Colonic mucosa (tissue), 4 donors: ENCODE results near the gene CYP46A1. TPM values are rescaled to one million over a fixed set of nuclear protein-coding genes. Genes with fewer than 3 reads are reported as not detected.
A peak's percentile ranks its signal among the peaks of the same experiment; 100 is the strongest.

ENCODE experiments used
- DNase-seq: peaks from one replicate; pipeline ENCODE4 v3.0.0-alpha.2; 2020
- H3K27ac ChIP-seq: fragments of 200-600 bp; one replicate; pipeline ENCODE4 v1.8.0; 2021
- H3K27me3 ChIP-seq: fragments of 200-600 bp; one replicate; pipeline ENCODE4 v1.8.0; 2021
- H3K36me3 ChIP-seq: fragments of 200-600 bp; one replicate; pipeline ENCODE4 v1.8.0; 2021
- H3K4me1 ChIP-seq: fragments of 200-600 bp; one replicate; pipeline ENCODE4 v1.8.0; 2021; ENCODE audit warnings: mild to moderate bottlenecking
- H3K4me3 ChIP-seq: fragments of 200-600 bp; one replicate; pipeline ENCODE4 v1.8.0; 2021
- H3K9ac ChIP-seq, 2 donors: one replicate each; pipeline ENCODE4 v1.7.0; 2013; ENCODE audit warnings: control low read depth in 2 of 2, low read depth in 2 of 2, low read length in 2 of 2
- H3K9me3 ChIP-seq: fragments of 200-600 bp; one replicate; pipeline ENCODE4 v1.8.0; 2021
- intact Hi-C: fragments of 100-400 bp; cut with DNase I; formaldehyde crosslinking; loops from one replicate; pipeline ENCODE4 v1.14.1; 2022
- total RNA-seq, 2 donors: library from RNA; stranded (reverse); fragmentation: NEBNext Ultra II Directional in 1 of 2; extraction: Animal tissue kit (Norgen Biotek cat#: 25700) in 1 of 2; gene quantifications; one replicate each; pipeline ENCODE4 v1.2.1, GENCODE V29; 2021
- TF ChIP-seq, protein P1 (sequence below): fragments of 200-600 bp; IDR thresholded peaks from one replicate; pipeline ENCODE4 v1.8.0; 2022; ENCODE audit warnings: antibody characterized with exemption, mild to moderate bottlenecking
- donor health status: healthy.
- donor health status: DM: no; HTN: no; CAD: no.
- donor health status: DM: no; HTN: no; CAD: no.

CYP46A1 gene
- total RNA-seq, 2 donors from 2014 or later = 0.05 to 0.25 TPM

- Histone ChIP-seq H3K4me1 (no peaks in the 10 kb centered on the region), H3K4me3 (no peak overlapping the region), H3K27me3 (peaks cover 6% of the 10 kb centered on the region), H3K9me3 (no peaks in the 10 kb centered on the region), H3K9ac (no peak overlapping the region), H3K27ac (no peak overlapping the region), H3K36me3 (no peaks in the 10 kb centered on the region)
- DNase-seq = no peak
- TF ChIP-seq, protein P1, sequence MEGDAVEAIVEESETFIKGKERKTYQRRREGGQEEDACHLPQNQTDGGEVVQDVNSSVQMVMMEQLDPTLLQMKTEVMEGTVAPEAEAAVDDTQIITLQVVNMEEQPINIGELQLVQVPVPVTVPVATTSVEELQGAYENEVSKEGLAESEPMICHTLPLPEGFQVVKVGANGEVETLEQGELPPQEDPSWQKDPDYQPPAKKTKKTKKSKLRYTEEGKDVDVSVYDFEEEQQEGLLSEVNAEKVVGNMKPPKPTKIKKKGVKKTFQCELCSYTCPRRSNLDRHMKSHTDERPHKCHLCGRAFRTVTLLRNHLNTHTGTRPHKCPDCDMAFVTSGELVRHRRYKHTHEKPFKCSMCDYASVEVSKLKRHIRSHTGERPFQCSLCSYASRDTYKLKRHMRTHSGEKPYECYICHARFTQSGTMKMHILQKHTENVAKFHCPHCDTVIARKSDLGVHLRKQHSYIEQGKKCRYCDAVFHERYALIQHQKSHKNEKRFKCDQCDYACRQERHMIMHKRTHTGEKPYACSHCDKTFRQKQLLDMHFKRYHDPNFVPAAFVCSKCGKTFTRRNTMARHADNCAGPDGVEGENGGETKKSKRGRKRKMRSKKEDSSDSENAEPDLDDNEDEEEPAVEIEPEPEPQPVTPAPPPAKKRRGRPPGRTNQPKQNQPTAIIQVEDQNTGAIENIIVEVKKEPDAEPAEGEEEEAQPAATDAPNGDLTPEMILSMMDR = no peak
- intact Hi-C loops = no loop called here
Measured at GRCh38 chr14:99742074-99742473, 58.0 kb downstream of the CYP46A1 start.

- Histone ChIP-seq H3K4me1 (no peaks in the 10 kb centered on the region), H3K27me3 (peaks cover 2% of the 10 kb centered on the region), H3K36me3 (no peaks in the 10 kb centered on the region), H3K9me3 (no peaks in the 10 kb centered on the region), H3K9ac (no peak overlapping the region), H3K27ac (no peak overlapping the region), H3K4me3 (no peak overlapping the region)
- intact Hi-C loops = no loop called here
- no peak for DNase-seq
- TF ChIP-seq, protein P1 = no peak
Measured at GRCh38 chr14:99742509-99743487, 58.7 kb downstream of the CYP46A1 start.

GRCh38 chr14:99744199-99744872, 60.2 kb downstream of the CYP46A1 start:
- no peak for DNase-seq
- intact Hi-C loops = no loop called here
- no peaks in the 10 kb centered on the region for H3K36me3 ChIP-seq
- no peak overlapping the region for H3K4me3 ChIP-seq
- no peaks in the 10 kb centered on the region for H3K9me3 ChIP-seq
- H3K27me3 ChIP-seq = no peaks in the 10 kb centered on the region
- H3K27ac ChIP-seq = no peak overlapping the region
- no peak overlapping the region for H3K9ac ChIP-seq
- no peaks in the 10 kb centered on the region for H3K4me1 ChIP-seq
- TF ChIP-seq, protein P1 = no peak

GRCh38 chr14:99744873-99745224, 60.8 kb downstream of the CYP46A1 start:
- Histone ChIP-seq H3K9me3 (no peaks in the 10 kb centered on the region), H3K27ac (no peak overlapping the region), H3K9ac (no peak overlapping the region), H3K4me1 (no peaks in the 10 kb centered on the region), H3K27me3 (no peaks in the 10 kb centered on the region), H3K36me3 (no peaks in the 10 kb centered on the region), H3K4me3 (no peak overlapping the region)
- TF ChIP-seq, protein P1 = no peak
- DNase-seq = no peak
- intact Hi-C loops = no loop called here

DNA sequence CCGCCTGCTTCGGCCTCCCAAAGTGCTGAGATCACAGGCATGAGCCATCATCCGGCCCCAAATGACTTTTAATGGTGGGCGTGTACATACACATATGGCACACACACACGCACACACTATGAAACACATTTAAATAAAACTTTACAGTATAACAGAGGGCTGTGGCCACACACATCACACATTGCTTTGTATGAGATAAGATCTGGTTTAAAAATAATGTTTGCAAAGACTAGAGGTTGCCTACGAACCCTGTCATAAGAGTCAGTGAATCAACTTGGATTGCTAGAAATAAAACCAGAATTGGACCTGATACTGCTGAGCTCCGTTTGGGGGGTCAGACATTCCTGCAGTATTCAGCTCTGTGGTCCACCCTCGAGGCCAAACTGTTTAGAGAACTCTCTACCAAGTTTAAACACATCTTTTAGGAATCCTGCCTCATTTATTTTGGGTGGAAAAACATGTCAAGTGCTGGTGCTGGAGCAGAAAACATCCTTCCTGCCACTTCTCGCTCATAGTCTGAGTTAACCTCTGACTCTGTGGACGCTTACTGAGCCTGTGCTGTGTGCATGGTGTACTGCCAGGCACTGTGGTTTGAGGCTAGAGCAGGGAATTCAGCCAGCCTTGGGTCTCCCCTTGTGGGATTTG, 61.3 kb downstream of the CYP46A1 start:
- H3K27me3 ChIP-seq = no peaks in the 10 kb centered on the region
- DNase-seq = no peak
- intact Hi-C loops = no loop called here
- no peaks in the 10 kb centered on the region for H3K36me3 ChIP-seq
- H3K4me3 ChIP-seq = no peak overlapping the region
- no peaks in the 10 kb centered on the region for H3K4me1 ChIP-seq
- TF ChIP-seq, protein P1 = no peak
- no peak overlapping the region for H3K9ac ChIP-seq
- no peaks in the 10 kb centered on the region for H3K9me3 ChIP-seq
- H3K27ac ChIP-seq = peak overlapping the region; percentile 53
